ENCODE data around the gene ZFYVE26.
"Not testable (repeated sequence)": the region's sequence is repeated elsewhere in the genome, so short reads cannot be mapped to it uniquely, and the experiment has no call there.

The ZFYVE26 gene

DNA sequence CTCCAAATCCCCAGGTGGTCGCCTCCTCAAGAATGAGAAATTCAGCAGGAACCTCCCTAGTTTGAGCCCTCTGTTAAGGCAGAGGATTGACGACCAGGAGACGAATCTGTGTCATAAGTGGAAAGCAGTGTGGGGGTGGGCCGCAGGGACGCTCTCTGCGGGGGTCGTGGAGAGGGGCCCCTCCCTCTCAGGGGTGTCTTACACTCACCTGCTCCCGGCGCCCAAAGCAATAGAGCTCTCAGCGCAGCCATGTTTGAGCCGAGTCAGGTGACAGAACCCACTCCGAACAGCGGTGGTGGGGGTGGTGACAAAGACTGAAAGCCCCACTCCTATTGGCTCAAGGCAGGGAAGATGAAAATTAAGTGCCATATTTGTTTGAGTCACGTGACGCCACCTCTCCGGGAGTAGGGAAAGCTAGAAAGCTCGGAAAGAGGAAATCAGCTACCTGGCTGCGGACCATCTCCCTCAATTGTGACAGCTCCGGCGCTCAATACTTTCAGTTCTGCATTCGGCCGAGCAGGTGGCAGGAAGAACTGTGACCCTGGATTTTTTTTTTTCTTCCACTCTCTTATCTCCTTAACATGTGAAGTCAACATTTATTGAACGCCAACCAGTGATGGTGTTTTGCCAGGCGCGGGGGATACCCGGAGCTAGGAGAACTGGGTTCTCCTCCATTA, at the start of gene ZFYVE26:
Gene ZFYVE26 (minus strand): TSS at position 265 of the 677 bp plus-strand sequence. CDS start 627 bp downstream, outside the sequence.
- DNase-seq (ENCODE audit: low read depth), result peak; percentile 89

DNA sequence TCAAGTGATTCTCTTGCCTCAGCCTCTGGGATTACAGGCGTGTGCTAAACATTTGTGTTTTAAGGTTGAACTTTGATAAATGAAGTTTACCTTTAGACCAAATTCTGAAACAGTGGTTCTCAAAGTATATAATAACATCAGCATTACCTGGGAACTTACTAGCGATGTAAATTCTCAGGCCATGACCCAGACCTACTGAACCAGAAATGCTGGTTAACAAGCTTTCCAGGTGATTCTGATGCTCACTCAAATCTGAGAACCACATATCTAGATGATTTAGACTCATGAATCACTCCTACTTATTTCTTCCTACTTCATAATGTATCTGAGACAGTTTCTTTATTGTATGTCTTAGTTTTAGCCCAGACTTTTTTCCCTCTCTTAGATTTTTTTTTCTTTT, 46.8 kb upstream of the ZFYVE26 start:
- no peak for DNase-seq (ENCODE audit: low read depth)

DNA sequence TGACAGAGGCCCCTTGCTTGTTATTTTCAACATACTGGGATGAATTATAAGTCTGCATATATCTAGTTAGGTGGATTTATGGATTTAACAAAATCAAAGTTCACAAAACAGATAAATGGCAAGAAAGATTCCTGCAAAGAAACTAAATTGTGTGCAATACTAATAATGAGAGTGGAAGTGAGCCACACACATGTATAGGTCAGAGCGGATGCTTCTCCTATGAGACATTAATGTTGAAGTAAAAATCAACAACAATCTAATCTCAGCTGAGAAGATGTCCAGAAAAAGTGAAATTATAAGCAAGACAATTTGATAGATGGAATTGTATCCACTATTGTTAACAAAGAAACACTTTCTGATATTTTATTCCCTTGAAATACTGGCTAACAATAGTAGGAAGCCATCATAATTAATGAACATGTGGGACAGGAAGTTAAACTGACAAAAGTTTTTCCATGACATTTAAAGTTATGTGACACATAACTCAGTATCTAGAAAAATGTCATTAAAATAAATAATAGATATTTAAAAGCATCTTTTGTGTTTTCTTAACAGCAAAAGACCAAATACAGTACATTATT, 42.9 kb upstream of the ZFYVE26 start:
- DNase-seq (ENCODE audit: low read depth), result no peak

DNA sequence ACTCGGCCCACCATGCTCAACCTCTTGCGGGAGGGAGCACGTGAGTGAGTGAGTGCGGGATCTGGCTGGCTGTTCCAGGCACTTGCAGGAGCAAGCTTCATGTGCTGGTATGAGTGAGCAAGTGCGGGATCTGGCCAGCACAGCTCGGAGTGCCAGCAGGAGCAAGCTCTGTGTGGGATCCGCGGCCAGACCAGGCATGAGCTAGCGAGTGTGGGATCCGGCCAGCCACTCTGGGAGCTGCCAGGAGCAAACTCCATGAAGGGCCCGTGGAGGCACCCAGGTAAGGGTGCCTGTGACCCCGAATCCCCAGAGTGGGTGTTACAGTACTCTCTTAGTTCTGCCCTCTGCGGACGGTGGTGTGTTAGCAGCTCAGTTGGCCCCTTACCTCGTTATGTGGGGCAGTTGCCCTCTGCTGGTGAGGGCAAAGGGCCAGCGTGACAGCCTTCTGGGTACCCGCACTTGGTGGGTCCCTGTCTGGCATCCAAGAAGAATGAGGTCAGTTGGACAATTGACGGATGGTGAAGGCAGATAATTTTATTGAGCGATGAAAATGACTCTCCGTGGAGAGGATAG, 41.5 kb upstream of the ZFYVE26 start:
- no peak for DNase-seq (ENCODE audit: low read depth)

DNA sequence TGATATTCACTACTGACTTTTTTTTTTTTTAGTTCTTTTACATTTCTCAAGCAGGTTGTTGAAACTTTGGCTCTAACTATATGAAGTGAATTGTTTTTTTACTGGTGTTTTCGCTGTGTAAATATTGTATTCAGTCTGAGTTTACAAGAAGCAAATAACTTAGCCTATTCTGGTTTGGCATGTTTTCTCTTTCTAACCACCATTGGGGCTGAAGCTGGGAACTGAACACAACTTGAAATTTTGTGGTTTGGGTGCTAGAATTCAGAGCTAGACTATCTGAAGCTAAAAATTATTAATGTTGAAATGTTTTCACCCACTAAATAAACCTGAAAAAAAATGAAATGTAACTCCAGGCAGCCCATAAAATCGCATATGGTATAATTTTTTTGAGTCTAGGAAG, 40.4 kb upstream of the ZFYVE26 start:
- peak; percentile 43 for DNase-seq (ENCODE audit: low read depth)

DNA sequence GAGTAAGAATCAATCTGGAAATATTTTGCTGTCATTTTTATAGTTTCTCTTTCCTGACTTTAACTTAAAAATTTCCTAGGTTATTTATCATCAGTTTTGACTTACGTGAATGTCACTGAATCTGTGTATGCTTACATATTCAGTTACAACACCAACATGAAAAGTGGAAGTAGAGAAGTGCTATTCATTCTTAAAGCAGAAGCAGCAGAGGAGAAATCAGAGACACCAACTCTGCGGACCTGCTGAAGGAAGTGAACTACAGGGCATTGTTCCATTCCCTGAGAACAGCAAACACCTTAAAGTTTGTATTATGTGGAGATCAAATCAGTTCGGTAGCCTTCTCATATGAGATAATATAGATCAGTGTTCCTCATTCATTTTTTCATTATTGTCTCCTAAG, 37.3 kb upstream of the ZFYVE26 start:
- DNase-seq (ENCODE audit: low read depth), result no peak

DNA sequence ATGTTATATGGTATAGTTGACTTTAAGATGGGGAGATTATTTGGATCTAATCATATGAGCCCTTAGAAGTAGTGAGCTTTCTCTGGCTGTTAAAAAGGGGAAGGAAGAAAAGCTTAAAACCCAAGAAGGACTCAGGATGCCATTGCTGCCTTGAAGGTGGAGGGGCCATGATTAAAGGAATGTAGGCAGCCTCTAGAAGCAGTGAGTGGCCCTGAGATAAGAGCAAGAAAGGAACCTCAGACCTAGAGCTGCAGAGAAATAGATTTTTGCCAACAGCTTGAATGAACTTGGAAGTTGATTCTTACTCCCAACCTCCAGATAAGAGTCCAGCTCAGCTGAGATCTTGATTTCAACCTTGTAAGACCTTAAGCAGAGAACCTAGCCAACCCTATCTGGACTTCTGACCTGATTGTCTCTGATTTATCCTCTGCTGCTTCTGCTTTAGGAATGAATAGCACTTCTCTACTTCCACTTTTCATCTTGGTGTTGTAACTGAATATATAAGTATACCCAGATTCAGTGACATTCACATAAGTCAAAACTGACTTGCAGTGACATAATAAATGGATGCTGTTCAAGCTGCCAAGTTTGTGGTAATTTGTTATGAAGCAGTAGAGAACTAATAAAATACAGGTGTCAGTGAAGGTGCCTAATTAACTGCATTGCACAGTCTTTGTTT, 36.7 kb upstream of the ZFYVE26 start:
- no peak for DNase-seq (ENCODE audit: low read depth)

DNA sequence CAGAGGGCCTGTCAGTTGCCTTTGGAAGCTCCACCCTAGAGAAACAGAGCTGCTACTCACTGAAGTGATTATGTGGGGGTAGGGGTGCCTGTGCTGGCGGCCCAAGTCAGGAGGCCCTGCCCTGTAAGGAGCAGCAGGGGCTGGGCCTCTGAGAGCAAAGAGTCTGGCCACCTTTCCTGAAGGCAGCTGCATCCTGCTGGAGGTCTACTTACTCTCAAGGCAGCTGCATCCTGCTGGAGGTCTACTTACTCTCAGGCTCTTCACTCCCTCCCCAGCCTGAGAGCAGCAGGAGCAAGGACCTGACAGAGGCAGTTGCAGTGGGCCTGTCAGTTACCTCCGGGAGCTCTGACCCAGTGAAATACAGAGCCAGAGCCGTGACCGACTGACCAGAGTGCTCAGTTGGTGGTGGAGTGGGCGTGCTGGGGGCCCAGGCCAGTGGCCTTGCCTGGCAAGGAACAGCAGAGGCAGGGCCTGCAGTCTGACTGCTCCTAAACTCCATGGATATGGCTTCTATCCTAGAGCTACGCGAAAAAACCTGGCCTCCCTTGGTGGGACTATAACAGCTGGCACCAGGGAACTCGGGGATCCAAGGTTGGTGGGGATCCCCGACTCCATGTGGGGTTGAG, 35.5 kb upstream of the ZFYVE26 start:
- no peak for DNase-seq (ENCODE audit: low read depth)

DNA sequence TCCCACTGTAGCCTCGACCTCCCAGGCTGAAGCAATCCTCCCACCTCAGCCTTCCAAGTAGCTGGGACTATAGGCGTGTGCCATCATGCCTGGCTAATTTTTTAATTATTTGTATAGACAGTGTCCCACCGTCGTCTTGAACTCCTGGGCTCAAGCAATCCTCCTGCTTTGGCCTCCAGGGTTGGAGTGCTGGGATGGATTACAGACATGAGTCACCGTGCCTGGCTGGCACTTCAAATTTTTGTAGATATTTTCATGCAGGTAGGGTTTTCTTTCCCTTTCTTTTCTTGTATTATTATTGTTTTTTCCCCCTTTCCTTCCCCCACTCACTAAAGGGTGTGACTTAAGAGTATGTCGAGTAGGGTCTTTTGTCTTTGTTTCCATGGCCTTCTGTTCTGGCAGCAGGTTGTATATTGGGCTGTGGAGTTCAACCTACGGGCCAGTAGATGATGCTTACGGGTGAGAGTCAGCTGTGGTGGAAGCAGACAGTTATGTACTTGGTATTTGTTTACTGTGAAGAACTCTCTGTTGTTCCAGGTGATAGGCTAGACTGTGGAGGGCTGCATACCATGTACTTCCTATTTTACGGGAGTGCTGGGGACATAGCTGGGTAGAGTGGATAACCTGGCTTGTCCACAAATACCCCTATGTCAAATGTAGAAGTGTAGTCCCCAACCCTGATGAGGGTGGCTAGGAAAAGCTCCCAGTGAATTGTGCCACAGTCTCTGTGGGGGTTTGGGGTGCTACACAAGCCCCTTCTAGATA, 33.9 kb upstream of the ZFYVE26 start:
- no peak for DNase-seq (ENCODE audit: low read depth)

DNA sequence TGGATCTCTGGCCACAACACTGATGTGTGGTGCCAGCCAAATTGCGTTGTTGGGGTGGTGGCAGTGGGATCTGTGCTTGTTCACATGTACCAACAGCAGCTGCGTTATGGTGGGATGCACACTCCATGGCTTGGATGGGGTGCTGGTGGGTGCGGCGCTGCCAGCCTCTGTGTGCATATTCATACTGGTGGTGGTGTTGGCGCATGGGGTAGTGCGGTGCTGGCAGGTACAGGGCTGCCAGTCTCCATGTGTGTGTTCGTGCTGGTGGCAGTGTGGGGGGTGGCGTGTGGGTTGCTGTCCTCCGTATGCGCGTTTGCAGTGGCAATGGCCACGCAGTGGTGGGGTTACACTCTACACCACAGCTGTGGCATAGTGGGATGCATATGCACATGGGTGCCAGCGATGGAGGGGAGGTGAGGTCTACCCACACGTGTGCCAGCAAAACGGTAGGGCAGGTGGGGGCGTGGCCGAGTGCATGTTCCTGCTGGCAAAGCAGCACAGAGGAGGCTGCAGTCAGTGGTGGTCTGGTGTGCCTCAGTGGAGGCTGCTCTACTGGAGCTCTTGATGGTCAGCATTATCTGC, 29.7 kb upstream of the ZFYVE26 start:
- DNase-seq (ENCODE audit: low read depth), result no peak

DNA sequence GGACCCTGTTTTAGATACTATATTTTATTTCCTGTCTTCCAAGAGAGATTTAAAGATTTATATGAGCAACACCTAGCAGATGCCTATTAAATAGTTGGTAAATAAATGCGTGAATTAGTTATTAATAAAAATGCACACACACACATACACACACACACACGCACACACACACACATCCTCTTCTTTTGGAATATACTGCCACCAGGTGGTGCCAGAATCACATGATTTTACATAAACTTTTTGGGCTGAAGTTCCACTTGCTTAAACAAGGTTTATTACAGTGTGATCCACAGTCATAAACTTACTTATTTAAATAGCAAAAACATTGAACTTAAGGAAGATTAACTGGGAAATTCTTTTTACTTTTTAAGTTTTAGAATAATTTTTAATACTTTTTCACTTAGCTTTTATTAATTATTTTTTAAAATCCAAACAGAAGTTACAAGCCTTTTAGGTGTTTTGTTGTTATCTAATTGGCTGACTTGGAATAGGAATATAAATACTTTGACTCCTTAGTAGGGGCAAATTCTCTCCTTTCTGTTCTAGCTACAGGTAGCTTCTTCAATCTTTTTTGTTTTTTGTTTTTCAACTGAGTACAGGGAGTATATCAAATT, 20.7 kb upstream of the ZFYVE26 start:
- DNase-seq (ENCODE audit: low read depth), result peak; percentile 85

DNA sequence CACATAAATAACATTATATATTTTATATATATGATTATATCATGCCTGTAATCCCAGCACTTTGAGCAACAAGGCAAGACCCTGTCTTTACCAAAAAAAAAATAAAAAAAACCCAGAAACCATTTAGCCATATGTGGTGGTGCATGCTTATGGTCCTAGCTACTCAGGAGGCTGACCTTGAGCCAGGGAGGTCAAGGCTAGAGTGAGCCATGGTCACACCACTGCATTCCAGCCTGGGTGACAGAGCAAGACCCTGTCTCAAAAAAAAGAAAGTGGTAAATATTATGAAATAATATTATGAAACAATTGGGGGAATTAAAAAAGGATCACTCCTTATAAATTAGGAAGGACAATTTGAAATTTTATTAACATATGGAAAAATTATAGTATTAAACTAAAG, 19.2 kb upstream of the ZFYVE26 start:
- DNase-seq (ENCODE audit: low read depth), result no peak

DNA sequence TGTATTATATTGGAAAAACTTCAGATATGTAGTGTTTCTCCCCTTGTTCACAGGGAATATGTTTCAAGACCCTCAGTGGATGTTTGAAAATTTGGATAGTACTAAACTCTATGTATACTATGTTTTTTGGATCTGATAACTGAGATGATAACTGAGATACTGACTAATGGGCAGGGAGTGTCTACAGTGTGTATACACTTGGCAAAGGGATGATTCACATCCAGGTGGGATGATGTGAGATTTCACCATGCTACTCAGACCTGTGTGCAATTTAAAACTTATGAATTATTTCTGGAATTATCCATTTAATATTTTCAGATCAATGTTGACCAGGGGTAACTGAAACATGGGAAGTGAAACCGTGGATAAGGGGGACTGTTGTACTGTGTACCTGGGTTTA, 17.0 kb upstream of the ZFYVE26 start:
- DNase-seq (ENCODE audit: low read depth), result no peak

DNA sequence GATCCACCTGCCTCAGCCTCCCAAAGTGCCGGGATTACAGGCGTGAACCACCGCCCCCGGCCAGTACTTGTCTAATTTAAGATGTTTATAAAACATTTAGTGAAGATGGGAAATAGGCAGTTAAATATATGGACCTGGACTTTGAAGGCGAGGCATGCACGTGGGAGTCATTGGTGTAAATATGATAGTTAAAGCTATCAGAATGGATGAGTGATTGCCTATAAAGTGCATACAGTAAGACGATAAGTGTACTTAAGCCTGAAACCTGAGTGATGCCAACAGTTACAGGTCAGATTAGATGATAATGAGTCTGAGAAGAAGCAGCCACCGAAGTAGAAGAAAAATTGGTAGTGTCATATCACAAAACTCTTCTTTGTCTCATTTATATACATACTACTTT, 14.7 kb upstream of the ZFYVE26 start:
- DNase-seq (ENCODE audit: low read depth), result no peak

DNA sequence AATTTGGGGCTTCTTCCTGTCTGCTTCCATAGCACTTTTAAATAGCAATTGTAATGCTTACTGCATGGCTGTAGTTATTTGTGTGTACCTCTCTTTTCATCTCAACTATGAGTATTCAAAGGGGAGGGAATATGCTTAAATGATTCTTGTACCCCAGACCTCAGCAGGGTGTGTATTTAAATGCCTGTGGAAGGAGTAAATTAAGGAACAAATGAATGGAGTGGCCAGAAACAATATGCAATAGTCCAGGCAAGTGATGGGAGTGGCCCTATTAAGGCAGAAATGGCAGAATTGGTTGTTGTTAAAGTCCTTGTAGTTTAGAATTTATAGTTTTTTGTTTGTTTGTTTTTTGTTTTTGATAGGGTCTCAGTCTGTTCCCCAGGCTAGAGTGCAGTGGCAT, 4.7 kb upstream of the ZFYVE26 start:
- no peak for DNase-seq (ENCODE audit: low read depth)

DNA sequence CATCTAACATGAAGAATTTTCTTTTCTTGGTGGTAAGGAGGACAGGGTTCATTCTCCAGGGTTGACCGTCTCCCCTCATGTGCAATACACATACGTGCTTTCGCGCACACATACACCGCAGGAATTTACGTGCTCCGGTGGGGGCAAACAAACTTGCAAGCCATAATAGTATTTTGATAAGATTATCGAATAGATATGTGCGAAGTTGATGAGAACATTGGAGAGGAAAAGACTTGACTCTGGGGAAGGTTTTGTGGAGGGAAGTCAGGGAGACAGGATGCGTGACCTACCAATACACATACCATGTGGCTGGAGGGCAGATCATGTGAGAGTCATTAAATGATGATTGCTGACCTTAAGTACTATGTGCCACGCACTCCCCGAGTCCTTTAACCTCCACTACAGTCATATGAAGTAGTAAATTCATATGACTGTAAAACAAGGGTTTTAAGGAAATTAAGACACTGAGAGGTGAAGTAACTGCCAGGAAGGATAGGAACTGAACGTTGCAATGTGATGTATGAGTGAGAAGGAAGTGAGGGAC, 4.1 kb upstream of the ZFYVE26 start:
- peak; percentile 33 for DNase-seq (ENCODE audit: low read depth)

DNA sequence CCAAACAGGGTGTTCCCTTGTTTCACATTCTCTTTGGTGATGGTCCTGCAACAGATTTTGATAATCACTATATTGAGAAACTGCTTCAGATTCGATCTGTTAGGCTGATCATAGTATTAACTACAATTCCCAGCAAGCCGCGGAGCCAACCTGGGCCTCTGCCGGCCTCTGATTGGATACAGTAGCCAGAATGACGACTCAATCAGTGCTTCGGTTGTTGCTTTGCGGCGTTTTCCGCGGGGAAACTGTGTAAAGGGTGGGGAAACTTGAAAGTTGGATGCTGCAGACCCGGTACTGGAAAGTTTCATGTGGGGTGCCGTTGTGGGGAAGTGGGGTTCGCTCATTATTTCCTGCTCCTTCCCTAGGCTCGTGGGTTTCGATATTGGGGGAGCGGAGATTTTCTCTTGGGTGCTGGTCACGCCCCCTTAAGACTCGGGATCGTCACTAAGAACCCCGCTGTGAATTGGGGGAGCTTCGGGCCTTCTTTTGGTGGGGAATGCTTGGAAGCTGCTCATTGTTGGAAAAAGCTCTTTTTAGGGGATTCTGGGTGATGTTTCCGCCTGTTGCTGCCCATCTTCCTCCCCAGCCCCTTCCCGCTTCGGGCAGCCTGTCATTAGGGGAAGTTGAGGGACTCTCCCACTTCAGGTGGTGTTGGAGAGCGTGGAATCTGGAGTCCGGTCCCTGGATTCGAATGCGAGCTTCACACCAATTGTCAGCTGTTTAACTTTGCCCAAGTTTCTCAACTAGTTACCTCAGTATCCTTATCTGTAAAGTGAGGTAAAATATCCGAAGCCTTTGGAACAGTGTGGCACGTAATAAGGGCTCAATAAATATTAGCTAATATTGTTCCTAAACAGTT, 3.4 kb upstream of the ZFYVE26 start, which contains the start of gene RAD51B:
Gene RAD51B (plus strand): TSS at position 217 of the 859 bp plus-strand sequence.
- DNase-seq (ENCODE audit: low read depth), result peak; percentile 74

DNA sequence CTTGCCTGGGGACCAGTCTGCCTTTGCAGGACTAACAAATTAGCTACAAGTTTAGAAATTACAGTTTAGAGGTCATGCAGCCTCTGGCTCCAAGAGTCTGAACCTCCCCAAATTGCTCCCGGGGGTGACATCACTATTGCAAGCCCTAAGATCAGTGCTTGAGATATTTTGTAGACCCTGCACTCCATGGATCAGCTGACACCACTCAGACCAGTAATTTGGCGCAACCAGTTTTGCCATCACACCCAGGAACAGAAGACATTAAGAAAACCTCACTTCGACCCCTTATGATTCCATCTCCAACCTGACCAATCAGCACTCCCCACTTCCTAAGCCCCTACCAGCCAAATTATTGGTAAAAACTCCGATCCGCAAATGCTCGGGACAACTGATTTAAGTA, 2.1 kb upstream of the ZFYVE26 start:
- DNase-seq (ENCODE audit: low read depth), result not testable (repeated sequence)

DNA sequence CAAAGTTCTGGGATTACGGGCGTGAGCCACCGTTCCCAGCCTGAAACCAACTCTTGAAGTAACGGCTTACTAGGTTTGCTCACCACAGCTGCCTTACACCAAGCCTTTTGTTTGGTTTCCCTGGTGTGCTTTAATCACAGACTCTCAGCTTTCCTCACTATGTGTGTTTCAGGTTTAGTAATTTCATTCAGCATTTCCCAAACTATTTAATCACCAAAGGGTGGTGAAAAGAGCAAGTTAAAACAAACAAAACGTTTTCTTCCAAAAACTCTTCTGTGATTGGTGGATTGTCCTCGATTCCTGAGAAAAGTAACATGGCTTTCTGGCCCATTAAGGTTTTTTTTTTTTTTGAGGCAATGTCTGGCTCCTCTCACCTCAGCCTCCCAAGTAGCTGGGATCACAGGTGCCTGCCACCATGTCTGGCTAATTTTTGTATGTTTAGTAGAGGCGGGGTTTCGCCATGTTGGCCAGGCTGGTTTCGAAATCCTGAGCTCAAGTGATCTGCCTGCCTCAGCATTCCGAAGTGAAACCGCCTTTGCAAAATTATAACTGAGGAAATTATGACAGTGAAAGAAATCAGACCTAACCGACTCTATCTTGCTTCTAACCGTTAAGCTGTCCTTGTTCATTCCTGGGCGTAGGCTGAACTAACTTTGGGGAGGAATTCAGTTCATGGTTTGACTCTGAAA, 1.5 kb upstream of the ZFYVE26 start:
- no peak for DNase-seq (ENCODE audit: low read depth)
